Upper lobe of right lung (tissue), 1 donor: ENCODE results near the gene NR5A2. TPM values are rescaled to one million over a fixed set of nuclear protein-coding genes. Genes with fewer than 3 reads are reported as not detected.

ENCODE experiments used
- ATAC-seq: fragments of 200-7000 bp; cut with Tn5 transposase; one replicate; pipeline ENCODE4 v1.9.1; 2020; ENCODE audit warnings: mild to moderate bottlenecking, moderate library complexity
- DNase-seq: peaks from one replicate; pipeline ENCODE4 v3.0.0-alpha.2; 2020
- H3K27ac ChIP-seq: fragments of 200-600 bp; one replicate; pipeline ENCODE4 v1.8.0; 2022
- H3K27me3 ChIP-seq: fragments of 200-600 bp; one replicate; pipeline ENCODE4 v1.8.0; 2022; ENCODE audit warnings: mild to moderate bottlenecking
- H3K36me3 ChIP-seq: fragments of 200-600 bp; one replicate; pipeline ENCODE4 v1.8.0; 2022
- H3K4me1 ChIP-seq: fragments of 200-600 bp; one replicate; pipeline ENCODE4 v1.8.0; 2022
- H3K4me3 ChIP-seq: fragments of 200-600 bp; one replicate; pipeline ENCODE4 v1.8.0; 2022; ENCODE audit warnings: mild to moderate bottlenecking
- H3K9me3 ChIP-seq: fragments of 200-600 bp; one replicate; pipeline ENCODE4 v1.8.0; 2022
- CTCF ChIP-seq: fragments of 200-600 bp; IDR thresholded peaks from one replicate; pipeline ENCODE4 v1.8.0; 2022; ENCODE audit warnings: antibody characterized with exemption
- intact Hi-C: fragments of 100-400 bp; cut with DNase I; formaldehyde crosslinking; loops from one replicate; pipeline ENCODE4 v1.11.0; 2022
- total RNA-seq: library from RNA; stranded (reverse); fragmentation: NEBNext Ultra II Directional; extraction: Animal tissue kit (Norgen Biotek cat#: 25700); gene quantifications from one replicate; pipeline ENCODE4 v1.2.1, GENCODE V29; 2021
- donor health status: DM: no; HTN: yes; CAD: no; lungs with severe emphysema.

NR5A2 gene
- total RNA-seq, 1 donor from 2014 or later, result 8.1 TPM

GRCh38 chr1:200223207-200223606, 195.7 kb downstream of the NR5A2 start:
- Histone ChIP-seq H3K27me3 (no peaks in the 10 kb centered on the region), H3K36me3 (no peaks in the 10 kb centered on the region), H3K4me3 (no peak overlapping the region), H3K4me1 (peaks cover 6% of the 10 kb centered on the region), H3K9me3 (no peaks in the 10 kb centered on the region), H3K27ac (no peak overlapping the region)
- ATAC-seq, result no peak
- DNase-seq, result no peak
- no peak for TF ChIP-seq CTCF
- intact Hi-C loops, result no loop called here

- H3K27ac ChIP-seq, result no peak overlapping the region
- H3K4me3 ChIP-seq, result no peak overlapping the region
- no peak for TF ChIP-seq CTCF
- no peaks in the 10 kb centered on the region for H3K27me3 ChIP-seq
- H3K36me3 ChIP-seq, result no peaks in the 10 kb centered on the region
- peaks cover 6% of the 10 kb centered on the region for H3K4me1 ChIP-seq
- no peak for DNase-seq
- no peaks in the 10 kb centered on the region for H3K9me3 ChIP-seq
- ATAC-seq, result no peak
- intact Hi-C loops, result no loop called here
Measured at GRCh38 chr1:200223613-200224012, 196.1 kb downstream of the NR5A2 start.

- H3K9me3 ChIP-seq, result no peaks in the 10 kb centered on the region
- TF ChIP-seq CTCF, result no peak
- no peak for DNase-seq
- ATAC-seq, result no peak
- H3K36me3 ChIP-seq, result no peaks in the 10 kb centered on the region
- no peaks in the 10 kb centered on the region for H3K27me3 ChIP-seq
- peaks cover 6% of the 10 kb centered on the region for H3K4me1 ChIP-seq
- intact Hi-C loops, result no loop called here
- H3K4me3 ChIP-seq, result no peak overlapping the region
- H3K27ac ChIP-seq, result no peak overlapping the region
Measured at GRCh38 chr1:200224315-200224714, 196.8 kb downstream of the NR5A2 start.

- no peak for TF ChIP-seq CTCF
- intact Hi-C loops, result no loop called here
- Histone ChIP-seq H3K9me3 (no peaks in the 10 kb centered on the region), H3K27ac (no peak overlapping the region), H3K27me3 (no peaks in the 10 kb centered on the region), H3K4me1 (peaks cover 6% of the 10 kb centered on the region), H3K36me3 (no peaks in the 10 kb centered on the region), H3K4me3 (no peak overlapping the region)
- DNase-seq, result no peak
- ATAC-seq, result no peak
Measured at GRCh38 chr1:200226268-200226968, 198.9 kb downstream of the NR5A2 start.

GRCh38 chr1:200226969-200227303, 199.4 kb downstream of the NR5A2 start:
- Histone ChIP-seq H3K4me1 (peaks cover 6% of the 10 kb centered on the region), H3K36me3 (no peaks in the 10 kb centered on the region), H3K27ac (no peak overlapping the region), H3K27me3 (no peaks in the 10 kb centered on the region), H3K4me3 (no peak overlapping the region), H3K9me3 (no peaks in the 10 kb centered on the region)
- intact Hi-C loops, result no loop called here
- no peak for TF ChIP-seq CTCF
- ATAC-seq (no peak), DNase-seq (no peak)
